Neural cell (in vitro differentiated cells): Measurements from ENCODE around the gene SHISAL1.

Experiments
- CTCF ChIP-seq: fragments of 450-650 bp; IDR thresholded peaks from 2 replicates; pipeline ENCODE4 v1.5.1; 2014; ENCODE audit warnings: antibody characterized with exemption, mild to moderate bottlenecking, moderate library complexity; ENCODE audit not compliant: poor library complexity, severe bottlenecking
- EP300 ChIP-seq: fragments of 450-650 bp; conservative IDR thresholded peaks from 2 replicates; pipeline ENCODE4 v1.6.1; 2014; ENCODE audit warnings: antibody characterized with exemption, mild to moderate bottlenecking, moderate library complexity; ENCODE audit not compliant: poor library complexity, severe bottlenecking

- TF ChIP-seq CTCF (no peak), EP300 (no peak)
Measured at GRCh38 chr22:44197271-44197670, 115.5 kb downstream of the SHISAL1 start.
